Panc1 (cell line): ENCODE results near the gene DBNDD2. TPM values are rescaled to one million over a fixed set of nuclear protein-coding genes. Genes with fewer than 3 reads are reported as not detected.

Source experiments
- ATAC-seq: fragments of 200-7000 bp; cut with Tn5 transposase; 2 replicates; pipeline ENCODE4 v1.9.1; 2020; ENCODE audit warnings: mild to moderate bottlenecking, moderate library complexity
- BruUV-seq: library from RNA; stranded (reverse); fragments of 400-500 nt; replicated peaks from 2 replicates; lab custom pipeline; 2021; lab: Mats Ljungman, UMichigan
- CTCF ChIA-PET: fragments of 300-600 bp; sonication (Branson Sonifier 250); formaldehyde crosslinking; loops from one replicate; lab custom pipeline; 2022; ENCODE audit warnings: antibody characterized with exemption; lab: Charles Lee
- POLR2A ChIA-PET: fragments of 300-600 bp; sonication (Branson Sonifier 250); formaldehyde crosslinking; loops from one replicate; lab custom pipeline; 2022; ENCODE audit warnings: antibody characterized with exemption; lab: Charles Lee
- DNase-seq: peaks from one replicate; pipeline ENCODE4 v3.0.0-alpha.2; 2010; ENCODE audit warnings: low read depth, low spot score
- H3K27ac ChIP-seq: 2 replicates; pipeline ENCODE4 v1.5.1; 2011; ENCODE audit warnings: mild to moderate bottlenecking, low read length, inconsistent platforms
- H3K27me3 ChIP-seq: fragments of 200-500 bp; sonication (Bioruptor generic); 2 replicates; pipeline ENCODE4 v1.6.0; 2014; ENCODE audit warnings: low read length, inconsistent platforms; ENCODE audit not compliant: control insufficient read depth, insufficient read depth
- H3K36me3 ChIP-seq: fragments of 200-500 bp; sonication (Bioruptor generic); 2 replicates; pipeline ENCODE4 v1.5.1; 2014; ENCODE audit warnings: inconsistent platforms, mild to moderate bottlenecking, low read length, moderate library complexity; ENCODE audit not compliant: control insufficient read depth, insufficient read depth
- H3K4me1 ChIP-seq: 2 replicates; pipeline ENCODE4 v1.5.1; 2011; ENCODE audit warnings: inconsistent platforms, mild to moderate bottlenecking, low read length, moderate library complexity; ENCODE audit not compliant: control insufficient read depth, insufficient read depth
- H3K4me3 ChIP-seq, 2 experiments: 2 replicates each; pipeline ENCODE4 v1.5.1; 2011 to 2012; ENCODE audit warnings: low read depth in 2 of 2, low read length in 2 of 2, mild to moderate bottlenecking in 2 of 2, inconsistent platforms in 1 of 2, moderate library complexity in 1 of 2
- H3K9me3 ChIP-seq: fragments of 200-500 bp; sonication (Bioruptor generic); 2 replicates; pipeline ENCODE4 v1.5.1; 2014; ENCODE audit warnings: low read depth, mild to moderate bottlenecking, inconsistent platforms, low read length, moderate library complexity; ENCODE audit not compliant: control insufficient read depth, insufficient read depth
- CTCF ChIP-seq: fragments of 450-650 bp; IDR thresholded peaks from 2 replicates; pipeline ENCODE4 v1.5.1; 2017; ENCODE audit warnings: mild to moderate bottlenecking
- POLR2AphosphoS5 ChIP-seq: IDR thresholded peaks from 2 replicates; pipeline ENCODE4 v1.6.1; 2012; ENCODE audit warnings: mild to moderate bottlenecking, low read depth, low read length, moderate library complexity
- REST ChIP-seq, 2 experiments: IDR thresholded peaks; 2 replicates each; pipeline ENCODE4 v1.6.1; 2011 to 2012; ENCODE audit warnings: low read depth in 2 of 2, control low read depth in 1 of 2, low read length in 1 of 2, mild to moderate bottlenecking in 1 of 2, moderate library complexity in 1 of 2; ENCODE audit not compliant: insufficient read depth in 1 of 2
- SIN3A ChIP-seq: IDR thresholded peaks from 2 replicates; pipeline ENCODE4 v1.6.1; 2012; ENCODE audit warnings: low read depth, mild to moderate bottlenecking, low read length, moderate library complexity, borderline replicate concordance; ENCODE audit not compliant: insufficient read depth
- TCF7L2 ChIP-seq: IDR thresholded peaks from 2 replicates; pipeline ENCODE4 v1.6.1; 2011; ENCODE audit warnings: mild to moderate bottlenecking, low read depth, low read length, inconsistent platforms
- in situ Hi-C: cut with HindIII; loops from 2 replicates; pipeline ENCODE4 v1.10.0; 2016; ENCODE audit warnings: low sequenced_read_pairs, low pct_unique_long_range_greater_than_20kb
- intact Hi-C: fragments of 100-400 bp; cut with micrococcal nuclease; formaldehyde crosslinking; loops from one replicate; pipeline ENCODE4 v1.10.0; 2022; ENCODE audit not compliant: unreplicated experiment
- total RNA-seq: library from RNA; stranded (reverse); gene quantifications from one replicate; pipeline ENCODE4 v1.2.1, GENCODE V29; 2021; ENCODE audit not compliant: unreplicated experiment

Gene DBNDD2
- total RNA-seq, 1 experiment from 2014 or later: 55.4 TPM

- CTCF ChIA-PET: interaction anchor here (0.5 to 0.6 kb wide), 2 partner anchors 25 to 28 kb away, joined by 3 to 7 read pairs; no protein-coding TSS in a partner anchor
- H3K27me3 ChIP-seq: no peaks in the 10 kb centered on the region
- no peak overlapping the region for H3K27ac ChIP-seq
- no peak for ATAC-seq
- in situ Hi-C loops (no loop called here), intact Hi-C loops (no loop called here)
- H3K4me3 ChIP-seq: no peak overlapping the region
- TF ChIP-seq POLR2AphosphoS5: no peak
- TF ChIP-seq TCF7L2: no peak
- TF ChIP-seq REST (IDR thresholded peaks at IDR 0.05; ENCODE audit: insufficient read depth in 1 of 2, low read depth in 2 of 2, low read length in 1 of 2): no peak
- TF ChIP-seq SIN3A: no peak
- TF ChIP-seq CTCF: no peak
- POLR2A ChIA-PET: no interaction called here
- no peak for DNase-seq
- H3K36me3 ChIP-seq: peaks cover 10% of the 10 kb centered on the region
- H3K4me1 ChIP-seq: no peaks in the 10 kb centered on the region; the same call in 1 of the 2 replicates
- no peaks in the 10 kb centered on the region for H3K9me3 ChIP-seq
- no TSS peak for BruUV-seq
These were observed 641 bp downstream of the DBNDD2 start for GRCh38 chr20:45408646-45409213.

GRCh38 chr20:45409521-45410272, 1.6 kb downstream of the DBNDD2 start:
- H3K27ac ChIP-seq: no peak overlapping the region
- in situ Hi-C loops (no loop called here), intact Hi-C loops (no loop called here)
- BruUV-seq: TSS peak; percentile 65
- ATAC-seq (no peak), DNase-seq (no peak)
- CTCF ChIA-PET: interaction anchor here (0.5 kb wide), 1 partner anchor 24 kb away, joined by 7 read pairs; no protein-coding TSS in a partner anchor
- H3K4me3 ChIP-seq: no peak overlapping the region
- peaks cover 10% of the 10 kb centered on the region for H3K36me3 ChIP-seq
- no peaks in the 10 kb centered on the region for H3K9me3 ChIP-seq
- POLR2A ChIA-PET: no interaction called here
- H3K4me1 ChIP-seq: no peaks in the 10 kb centered on the region; the same call in 1 of the 2 replicates
- H3K27me3 ChIP-seq: no peaks in the 10 kb centered on the region
- no peak for TF ChIP-seq POLR2AphosphoS5
- TF ChIP-seq CTCF: no peak
- no peak for TF ChIP-seq SIN3A
- TF ChIP-seq TCF7L2: no peak
- TF ChIP-seq REST (IDR thresholded peaks at IDR 0.05; ENCODE audit: insufficient read depth in 1 of 2, low read depth in 2 of 2, low read length in 1 of 2): no peak
